ENCODE results near the gene FMNL1. TPM values are rescaled to one million over a fixed set of nuclear protein-coding genes. Genes with fewer than 3 reads are reported as not detected.

Gene FMNL1
- total RNA-seq, 1 donor from 2014 or later = 1.8 TPM

DNA sequence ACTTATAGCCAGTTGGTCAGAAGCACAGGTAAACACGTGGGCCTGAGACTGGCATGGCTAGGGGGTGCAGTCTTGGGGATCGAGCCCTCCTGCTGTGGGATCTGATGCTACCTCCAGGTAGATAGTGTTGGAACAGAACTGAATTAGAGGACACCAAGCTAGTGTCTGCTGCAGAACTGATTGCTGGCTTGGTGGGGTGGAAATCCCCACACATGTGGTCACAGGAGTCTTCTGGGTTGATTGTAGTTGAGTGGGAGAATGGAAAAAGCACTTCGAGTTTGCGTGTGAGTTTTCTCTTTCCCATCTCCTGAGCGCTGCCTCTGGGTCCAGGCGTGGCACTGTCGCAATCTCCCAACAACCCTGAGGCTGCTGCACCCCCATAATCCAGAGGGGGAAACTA is 48.2 kb downstream of the FMNL1 start:
- Mint-ChIP-seq H3K4me1 (ENCODE audit: low read depth) (peaks cover 5% of the 10 kb centered on the region), H3K4me3 (ENCODE audit: unreplicated experiment) (no peak overlapping the region), H3K9me3 (ENCODE audit: low read depth) (no peaks in the 10 kb centered on the region), H3K27me3 (ENCODE audit: low read depth) (no peaks in the 10 kb centered on the region), H3K27ac (ENCODE audit: unreplicated experiment) (no peak overlapping the region), H3K36me3 (ENCODE audit: low read depth) (peaks cover 36% of the 10 kb centered on the region)
- TF ChIP-seq, protein P1, sequence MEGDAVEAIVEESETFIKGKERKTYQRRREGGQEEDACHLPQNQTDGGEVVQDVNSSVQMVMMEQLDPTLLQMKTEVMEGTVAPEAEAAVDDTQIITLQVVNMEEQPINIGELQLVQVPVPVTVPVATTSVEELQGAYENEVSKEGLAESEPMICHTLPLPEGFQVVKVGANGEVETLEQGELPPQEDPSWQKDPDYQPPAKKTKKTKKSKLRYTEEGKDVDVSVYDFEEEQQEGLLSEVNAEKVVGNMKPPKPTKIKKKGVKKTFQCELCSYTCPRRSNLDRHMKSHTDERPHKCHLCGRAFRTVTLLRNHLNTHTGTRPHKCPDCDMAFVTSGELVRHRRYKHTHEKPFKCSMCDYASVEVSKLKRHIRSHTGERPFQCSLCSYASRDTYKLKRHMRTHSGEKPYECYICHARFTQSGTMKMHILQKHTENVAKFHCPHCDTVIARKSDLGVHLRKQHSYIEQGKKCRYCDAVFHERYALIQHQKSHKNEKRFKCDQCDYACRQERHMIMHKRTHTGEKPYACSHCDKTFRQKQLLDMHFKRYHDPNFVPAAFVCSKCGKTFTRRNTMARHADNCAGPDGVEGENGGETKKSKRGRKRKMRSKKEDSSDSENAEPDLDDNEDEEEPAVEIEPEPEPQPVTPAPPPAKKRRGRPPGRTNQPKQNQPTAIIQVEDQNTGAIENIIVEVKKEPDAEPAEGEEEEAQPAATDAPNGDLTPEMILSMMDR (IDR thresholded peaks at IDR 0.05) = no peak
- DNase-seq (ENCODE audit: low spot score) = no peak

DNA sequence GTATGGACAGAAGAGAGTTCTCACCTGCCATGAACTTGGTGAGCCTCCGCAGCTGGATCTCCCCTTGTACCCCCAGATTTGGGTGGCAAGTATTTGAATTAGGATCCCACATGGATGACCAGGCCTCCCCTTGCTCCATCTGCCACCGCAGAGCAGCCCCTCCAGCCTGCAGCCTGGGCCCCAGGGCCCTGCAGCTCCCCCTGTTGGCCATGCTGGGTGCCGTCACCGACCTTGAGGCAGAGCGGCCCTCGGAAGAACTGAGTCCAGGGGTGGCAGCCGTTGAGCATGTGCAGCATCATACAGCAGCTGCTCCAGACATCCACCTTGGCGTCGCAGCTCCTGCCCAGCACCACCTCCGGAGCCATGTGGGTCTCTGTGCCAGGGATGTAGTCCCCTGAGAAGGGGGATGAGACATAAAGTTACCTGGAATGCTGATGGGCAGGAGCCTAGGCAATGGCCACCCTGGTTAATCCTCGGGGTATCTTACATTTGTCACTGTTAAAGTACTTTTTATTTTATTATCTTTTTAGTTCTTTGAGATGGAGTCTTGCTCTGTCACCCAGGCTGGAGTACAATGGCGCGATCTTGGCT is 49.2 kb downstream of the FMNL1 start:
- TF ChIP-seq, protein P1 (IDR thresholded peaks at IDR 0.05) = peak; percentile 70
- no peaks in the 10 kb centered on the region for H3K9me3 Mint-ChIP-seq (ENCODE audit: low read depth)
- H3K27ac Mint-ChIP-seq (ENCODE audit: unreplicated experiment) = no peak overlapping the region
- peaks cover 3% of the 10 kb centered on the region for H3K4me1 Mint-ChIP-seq (ENCODE audit: low read depth)
- no peak overlapping the region for H3K4me3 Mint-ChIP-seq (ENCODE audit: unreplicated experiment)
- no peak for DNase-seq (ENCODE audit: low spot score)
- peaks cover 35% of the 10 kb centered on the region for H3K36me3 Mint-ChIP-seq (ENCODE audit: low read depth)
- no peaks in the 10 kb centered on the region for H3K27me3 Mint-ChIP-seq (ENCODE audit: low read depth)

DNA sequence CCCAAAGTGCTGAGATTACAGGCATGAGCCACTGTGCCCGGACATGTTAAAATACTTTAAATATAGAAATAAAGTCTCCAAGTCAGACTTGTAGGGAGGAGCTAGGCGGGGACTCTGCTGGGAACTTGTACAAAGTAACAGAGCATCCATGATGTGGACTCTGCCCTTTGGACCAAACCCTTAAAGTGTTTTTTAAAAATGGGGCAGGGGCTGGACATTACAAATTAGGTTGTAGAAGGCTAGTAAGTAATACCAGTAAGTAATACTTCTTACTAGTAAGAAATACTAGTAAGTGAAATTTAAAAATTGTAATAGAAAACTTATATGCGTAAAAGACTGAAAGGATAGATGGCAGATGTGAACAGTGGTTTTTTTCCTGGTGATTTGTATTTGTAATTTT is 49.9 kb downstream of the FMNL1 start:
- no peak overlapping the region for H3K27ac Mint-ChIP-seq (ENCODE audit: unreplicated experiment)
- H3K4me1 Mint-ChIP-seq (ENCODE audit: low read depth) = no peaks in the 10 kb centered on the region
- H3K9me3 Mint-ChIP-seq (ENCODE audit: low read depth) = no peaks in the 10 kb centered on the region
- TF ChIP-seq, protein P1 (IDR thresholded peaks at IDR 0.05) = no peak
- no peak overlapping the region for H3K4me3 Mint-ChIP-seq (ENCODE audit: unreplicated experiment)
- no peaks in the 10 kb centered on the region for H3K27me3 Mint-ChIP-seq (ENCODE audit: low read depth)
- peaks cover 32% of the 10 kb centered on the region for H3K36me3 Mint-ChIP-seq (ENCODE audit: low read depth)
- DNase-seq (ENCODE audit: low spot score) = no peak

DNA sequence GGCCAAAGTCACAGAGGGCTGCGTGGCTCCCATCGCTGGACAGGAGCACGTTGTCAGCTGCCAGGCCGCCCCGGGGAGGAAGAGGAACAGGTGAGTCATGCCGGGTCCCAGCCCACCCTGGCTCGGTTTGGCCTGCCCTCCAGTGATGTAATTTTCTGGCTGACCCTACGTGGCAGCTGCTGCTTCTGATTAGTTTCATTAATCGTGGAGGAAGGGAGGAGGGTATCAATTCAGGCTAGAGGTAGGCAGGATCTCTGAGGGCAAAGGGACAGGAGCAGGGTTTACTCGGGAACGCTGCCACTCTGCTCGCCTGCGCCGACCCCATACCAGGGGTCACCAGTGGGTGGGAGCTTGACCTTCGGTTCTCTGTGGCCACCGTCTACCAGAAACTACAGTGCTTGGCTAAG is 51.9 kb downstream of the FMNL1 start:
- DNase-seq (ENCODE audit: low spot score) = no peak
- H3K27me3 Mint-ChIP-seq (ENCODE audit: low read depth) = no peaks in the 10 kb centered on the region
- TF ChIP-seq, protein P1 (IDR thresholded peaks at IDR 0.05) = no peak
- H3K36me3 Mint-ChIP-seq (ENCODE audit: low read depth) = peaks cover 20% of the 10 kb centered on the region
- H3K9me3 Mint-ChIP-seq (ENCODE audit: low read depth) = no peaks in the 10 kb centered on the region
- no peak overlapping the region for H3K27ac Mint-ChIP-seq (ENCODE audit: unreplicated experiment)
- H3K4me1 Mint-ChIP-seq (ENCODE audit: low read depth) = peaks cover 13% of the 10 kb centered on the region
- H3K4me3 Mint-ChIP-seq (ENCODE audit: unreplicated experiment) = no peak overlapping the region

DNA sequence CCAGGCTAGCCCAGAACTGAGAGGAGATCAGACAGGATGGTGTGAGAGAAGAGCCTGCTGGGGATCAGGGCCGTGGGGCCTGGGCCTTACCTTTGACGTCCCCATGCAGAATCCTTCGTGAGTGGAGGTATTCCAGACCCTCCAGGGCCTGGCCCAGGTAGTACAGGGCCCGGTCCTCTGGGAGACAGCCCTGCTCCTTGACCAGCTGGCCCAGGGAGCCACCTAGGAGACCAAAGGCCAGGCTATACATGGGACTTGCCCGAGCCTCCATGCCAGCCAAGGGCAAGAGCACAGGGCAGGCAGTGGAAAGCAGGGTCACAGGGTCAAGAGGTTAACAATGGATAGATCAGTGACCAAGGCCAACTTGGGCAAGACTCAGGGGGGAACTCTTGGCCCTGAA is 52.3 kb downstream of the FMNL1 start:
- Mint-ChIP-seq H3K36me3 (ENCODE audit: low read depth) (peaks cover 17% of the 10 kb centered on the region), H3K4me1 (ENCODE audit: low read depth) (peaks cover 13% of the 10 kb centered on the region), H3K27me3 (ENCODE audit: low read depth) (no peaks in the 10 kb centered on the region), H3K27ac (ENCODE audit: unreplicated experiment) (no peak overlapping the region), H3K9me3 (ENCODE audit: low read depth) (no peaks in the 10 kb centered on the region), H3K4me3 (ENCODE audit: unreplicated experiment) (no peak overlapping the region)
- TF ChIP-seq, protein P1 (IDR thresholded peaks at IDR 0.05) = no peak
- no peak for DNase-seq (ENCODE audit: low spot score)
